Smooth muscle cell (in vitro differentiated cells): Measurements from ENCODE around the gene CRYBG2. TPM values are rescaled to one million over a fixed set of nuclear protein-coding genes. Genes with fewer than 3 reads are reported as not detected.

Experiments
- DNase-seq: peaks from one replicate; lab custom pipeline; 2025; ENCODE audit not compliant: unreplicated experiment; lab: John Stamatoyannopoulos, UW
- H2AFZ ChIP-seq: fragments of 200-600 bp; sonication (generic); 2 replicates; pipeline ENCODE4 v1.6.0; 2016; ENCODE audit warnings: antibody characterized with exemption, low read depth, mild to moderate bottlenecking
- H3F3A ChIP-seq: fragments of 200-600 bp; sonication (generic); 2 replicates; pipeline ENCODE4 v1.6.0; 2017; ENCODE audit warnings: antibody characterized with exemption, low read depth
- H3K27ac ChIP-seq: fragments of 200-600 bp; sonication (generic); 2 replicates; pipeline ENCODE4 v1.5.1; 2016; ENCODE audit warnings: low read depth, mild to moderate bottlenecking
- H3K27me3 ChIP-seq: fragments of 200-600 bp; sonication (generic); 2 replicates; pipeline ENCODE4 v1.6.1; 2016; ENCODE audit warnings: low read depth, mild to moderate bottlenecking
- H3K36me3 ChIP-seq: fragments of 200-600 bp; sonication (generic); 2 replicates; pipeline ENCODE4 v1.5.1; 2016; ENCODE audit warnings: low read depth
- H3K4me1 ChIP-seq: fragments of 200-600 bp; sonication (generic); 2 replicates; pipeline ENCODE4 v1.5.1; 2016; ENCODE audit warnings: low read depth
- H3K4me2 ChIP-seq: fragments of 200-600 bp; sonication (generic); 2 replicates; pipeline ENCODE4 v1.6.0; 2016; ENCODE audit warnings: mild to moderate bottlenecking
- H3K4me3 ChIP-seq: fragments of 200-600 bp; sonication (generic); 2 replicates; pipeline ENCODE4 v1.5.1; 2016; ENCODE audit warnings: mild to moderate bottlenecking
- H3K79me2 ChIP-seq: fragments of 200-600 bp; sonication (generic); 2 replicates; pipeline ENCODE4 v1.6.0; 2016; ENCODE audit warnings: low read depth, mild to moderate bottlenecking
- H3K9ac ChIP-seq: fragments of 200-600 bp; sonication (generic); 2 replicates; pipeline ENCODE4 v1.6.0; 2016; ENCODE audit warnings: low read depth
- H3K9me3 ChIP-seq: fragments of 200-600 bp; sonication (generic); replicated peaks from 2 replicates; pipeline ENCODE4 v1.5.1; 2016; ENCODE audit warnings: low read depth
- H4K20me1 ChIP-seq: fragments of 200-600 bp; sonication (generic); 2 replicates; pipeline ENCODE4 v1.6.0; 2016; ENCODE audit warnings: low read depth
- WGBS: methylation state at CpG from one replicate; pipeline ENCODE4 v1.1.7; 2016; ENCODE audit warnings: low lambda C conversion rate; 5-methylcytosine and 5-hydroxymethylcytosine counted together
- polyA plus RNA-seq: library from polyadenylated mRNA; unstranded; fragments of >200 nt; fragmentation: Nextera tagmentation; extraction: Ambion mirVana; gene quantifications from 2 replicates; pipeline ENCODE4 v1.2.1, GENCODE V29; 2016
- total RNA-seq: library from RNA; depleted of rRNA; stranded (reverse); fragments of >200 nt; gene quantifications from 2 replicates; pipeline ENCODE4 v1.2.3, GENCODE V29; 2014
- TF ChIP-seq, protein P1 (sequence below): fragments of 200-600 bp; sonication (generic); IDR thresholded peaks from 2 replicates; pipeline ENCODE4 v1.5.1; 2017; ENCODE audit warnings: borderline replicate concordance, mild to moderate bottlenecking, antibody characterized with exemption; ENCODE audit not compliant: insufficient read depth, poor library complexity, severe bottlenecking

Gene CRYBG2
- total and polyA plus RNA-seq, 2 experiments from 2014 or later, result 4.1 to 9.5 TPM

DNA sequence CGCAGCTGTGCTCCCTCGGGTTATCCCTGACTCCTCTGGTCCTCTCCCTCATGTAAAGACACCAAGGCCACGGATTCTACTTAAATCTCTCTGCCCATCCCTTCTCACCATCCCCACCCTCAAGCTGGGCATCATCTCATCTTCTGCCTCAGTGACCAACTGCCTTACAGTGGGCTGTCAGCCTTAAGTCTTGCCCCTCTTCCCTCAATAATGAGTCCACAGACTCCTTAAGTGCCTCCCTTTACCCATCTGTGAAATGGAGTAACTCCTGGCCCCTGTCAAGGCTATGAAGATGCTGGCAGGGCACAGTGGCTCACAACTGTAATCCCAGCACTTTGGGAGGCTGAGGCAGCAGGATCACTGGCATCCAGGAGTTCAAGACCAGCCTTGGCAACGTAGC lies 62.0 kb downstream of the CRYBG2 start:
- H3K79me2 ChIP-seq, result no peaks in the 10 kb centered on the region
- WGBS, result 98% methylated on average over 4 of the region's 4 CpGs
- no peaks in the 10 kb centered on the region for H3K9me3 ChIP-seq

DNA sequence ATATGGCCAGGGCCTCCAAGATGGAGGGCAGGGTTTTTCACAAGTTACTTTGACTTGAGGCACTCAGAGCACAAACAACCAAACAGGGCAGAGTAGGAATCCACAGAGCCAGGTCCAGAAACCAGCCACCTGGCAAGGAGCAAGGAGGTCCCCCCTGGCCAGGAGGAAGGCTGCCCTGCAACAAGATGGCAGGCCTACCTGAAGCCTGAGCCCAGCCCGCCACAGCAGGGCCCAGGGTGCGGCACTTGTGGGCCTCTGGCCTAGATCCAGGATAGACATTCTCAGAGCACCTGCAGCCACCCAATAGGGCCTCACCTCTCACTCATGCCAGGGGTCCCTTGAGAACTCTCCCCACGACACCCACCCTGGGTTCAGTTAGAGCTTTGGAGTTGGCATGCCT lies 62.5 kb downstream of the CRYBG2 start:
- H3K4me2 ChIP-seq, result no peak overlapping the region
- peaks cover 4% of the 10 kb centered on the region for H3K4me1 ChIP-seq
- H3K36me3 ChIP-seq, result no peaks in the 10 kb centered on the region
- H4K20me1 ChIP-seq, result no peaks in the 10 kb centered on the region
- WGBS, result 91% methylated on average over 3 of the region's 3 CpGs
- H3K79me2 ChIP-seq, result no peaks in the 10 kb centered on the region
- H3K9ac ChIP-seq, result no peak overlapping the region
- H3K4me3 ChIP-seq, result no peak overlapping the region
- H3F3A ChIP-seq, result no peaks in the 10 kb centered on the region
- TF ChIP-seq, protein P1, sequence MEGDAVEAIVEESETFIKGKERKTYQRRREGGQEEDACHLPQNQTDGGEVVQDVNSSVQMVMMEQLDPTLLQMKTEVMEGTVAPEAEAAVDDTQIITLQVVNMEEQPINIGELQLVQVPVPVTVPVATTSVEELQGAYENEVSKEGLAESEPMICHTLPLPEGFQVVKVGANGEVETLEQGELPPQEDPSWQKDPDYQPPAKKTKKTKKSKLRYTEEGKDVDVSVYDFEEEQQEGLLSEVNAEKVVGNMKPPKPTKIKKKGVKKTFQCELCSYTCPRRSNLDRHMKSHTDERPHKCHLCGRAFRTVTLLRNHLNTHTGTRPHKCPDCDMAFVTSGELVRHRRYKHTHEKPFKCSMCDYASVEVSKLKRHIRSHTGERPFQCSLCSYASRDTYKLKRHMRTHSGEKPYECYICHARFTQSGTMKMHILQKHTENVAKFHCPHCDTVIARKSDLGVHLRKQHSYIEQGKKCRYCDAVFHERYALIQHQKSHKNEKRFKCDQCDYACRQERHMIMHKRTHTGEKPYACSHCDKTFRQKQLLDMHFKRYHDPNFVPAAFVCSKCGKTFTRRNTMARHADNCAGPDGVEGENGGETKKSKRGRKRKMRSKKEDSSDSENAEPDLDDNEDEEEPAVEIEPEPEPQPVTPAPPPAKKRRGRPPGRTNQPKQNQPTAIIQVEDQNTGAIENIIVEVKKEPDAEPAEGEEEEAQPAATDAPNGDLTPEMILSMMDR, result no peak
- H3K27ac ChIP-seq, result no peak overlapping the region
- no peak overlapping the region for H2AFZ ChIP-seq
- no peaks in the 10 kb centered on the region for H3K9me3 ChIP-seq
- no peaks in the 10 kb centered on the region for H3K27me3 ChIP-seq
- no peak for DNase-seq

More for the DNA sequence above, 62.0 kb downstream of the CRYBG2 start:
- H3K4me1 ChIP-seq, result peaks cover 4% of the 10 kb centered on the region
- H3K27ac ChIP-seq, result no peak overlapping the region
- no peak overlapping the region for H3K4me2 ChIP-seq
- no peak overlapping the region for H2AFZ ChIP-seq
- no peaks in the 10 kb centered on the region for H4K20me1 ChIP-seq
- no peaks in the 10 kb centered on the region for H3K27me3 ChIP-seq
- no peak overlapping the region for H3K9ac ChIP-seq
- DNase-seq, result no peak
- no peaks in the 10 kb centered on the region for H3F3A ChIP-seq
- no peaks in the 10 kb centered on the region for H3K36me3 ChIP-seq
- TF ChIP-seq, protein P1, result no peak
- H3K4me3 ChIP-seq, result no peak overlapping the region

DNA sequence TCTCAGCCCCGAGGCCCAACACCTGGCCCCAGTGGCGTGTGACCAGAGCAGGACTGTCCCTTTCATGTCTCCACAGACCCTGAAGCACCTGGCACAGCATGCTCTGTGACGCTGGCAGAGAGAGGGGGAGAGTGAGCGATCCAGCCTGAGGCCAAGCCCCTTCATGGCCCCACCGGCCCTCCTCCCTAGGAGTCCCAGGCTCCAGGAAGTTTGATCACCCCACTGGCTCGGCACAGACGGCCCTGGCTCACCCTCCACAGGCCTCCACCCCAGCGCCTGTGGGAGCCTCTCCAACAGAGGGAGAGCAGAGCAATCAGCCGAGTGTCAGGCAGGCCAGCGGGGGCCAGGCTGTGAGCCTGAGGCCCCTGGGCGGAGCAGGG lies 63.1 kb downstream of the CRYBG2 start:
- Histone ChIP-seq H3K4me3 (no peak overlapping the region), H3K4me2 (no peak overlapping the region), H3F3A (no peaks in the 10 kb centered on the region), H3K27ac (no peak overlapping the region), H3K79me2 (no peaks in the 10 kb centered on the region), H3K36me3 (no peaks in the 10 kb centered on the region), H3K9me3 (no peaks in the 10 kb centered on the region), H3K4me1 (peaks cover 4% of the 10 kb centered on the region), H4K20me1 (no peaks in the 10 kb centered on the region), H3K27me3 (no peaks in the 10 kb centered on the region), H2AFZ (no peak overlapping the region), H3K9ac (no peak overlapping the region)
- 76% methylated on average over 9 of the region's 11 CpGs for WGBS
- TF ChIP-seq, protein P1, result no peak
- no peak for DNase-seq

DNA sequence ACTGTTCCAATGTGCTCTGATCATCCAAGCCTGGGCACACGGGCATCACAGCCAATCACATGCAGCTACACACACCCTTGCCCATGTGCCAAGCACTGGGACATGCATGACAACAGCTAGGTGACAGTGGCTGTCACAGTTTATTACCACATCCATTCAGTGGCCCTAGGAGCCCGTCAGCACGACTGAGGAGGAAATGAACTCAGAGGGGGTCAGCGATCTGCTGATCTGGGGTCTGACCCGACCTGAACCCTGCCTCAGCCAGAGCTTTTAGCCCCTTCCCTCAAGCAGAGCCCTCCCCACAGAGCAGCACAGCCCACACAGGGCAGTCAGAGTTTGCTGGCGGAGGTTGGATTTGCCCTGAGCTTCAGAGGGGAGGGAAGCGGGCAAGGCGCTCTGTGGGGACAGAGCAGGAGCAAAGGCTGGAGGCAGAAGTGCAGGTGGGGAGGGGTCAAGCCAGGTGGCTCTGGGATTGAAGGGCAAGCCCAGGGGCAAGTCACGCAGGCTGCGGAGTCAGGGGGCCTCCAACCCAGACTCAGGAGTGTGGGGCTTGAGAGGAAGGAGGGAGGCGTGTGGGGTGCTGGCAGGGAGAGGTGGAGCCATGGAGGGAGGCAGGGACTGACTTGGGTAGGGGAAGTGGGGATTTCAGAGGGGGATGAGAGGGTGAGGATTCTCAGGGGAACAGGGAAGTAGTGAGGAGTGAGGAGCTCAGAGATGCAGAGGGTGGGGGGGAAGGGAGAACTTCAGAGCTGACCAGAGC lies 63.6 kb downstream of the CRYBG2 start:
- Histone ChIP-seq H3F3A (no peaks in the 10 kb centered on the region), H3K36me3 (no peaks in the 10 kb centered on the region), H3K27ac (no peak overlapping the region), H3K9ac (no peak overlapping the region), H3K4me1 (peaks cover 5% of the 10 kb centered on the region), H3K27me3 (no peaks in the 10 kb centered on the region), H2AFZ (no peak overlapping the region), H3K4me2 (no peak overlapping the region), H4K20me1 (no peaks in the 10 kb centered on the region), H3K9me3 (no peaks in the 10 kb centered on the region), H3K79me2 (no peaks in the 10 kb centered on the region), H3K4me3 (no peak overlapping the region)
- 82% methylated on average over 11 of the region's 11 CpGs for WGBS
- DNase-seq, result no peak
- TF ChIP-seq, protein P1, result no peak
